Measurements from ENCODE around the gene PKDCC.

Gene PKDCC

DNA sequence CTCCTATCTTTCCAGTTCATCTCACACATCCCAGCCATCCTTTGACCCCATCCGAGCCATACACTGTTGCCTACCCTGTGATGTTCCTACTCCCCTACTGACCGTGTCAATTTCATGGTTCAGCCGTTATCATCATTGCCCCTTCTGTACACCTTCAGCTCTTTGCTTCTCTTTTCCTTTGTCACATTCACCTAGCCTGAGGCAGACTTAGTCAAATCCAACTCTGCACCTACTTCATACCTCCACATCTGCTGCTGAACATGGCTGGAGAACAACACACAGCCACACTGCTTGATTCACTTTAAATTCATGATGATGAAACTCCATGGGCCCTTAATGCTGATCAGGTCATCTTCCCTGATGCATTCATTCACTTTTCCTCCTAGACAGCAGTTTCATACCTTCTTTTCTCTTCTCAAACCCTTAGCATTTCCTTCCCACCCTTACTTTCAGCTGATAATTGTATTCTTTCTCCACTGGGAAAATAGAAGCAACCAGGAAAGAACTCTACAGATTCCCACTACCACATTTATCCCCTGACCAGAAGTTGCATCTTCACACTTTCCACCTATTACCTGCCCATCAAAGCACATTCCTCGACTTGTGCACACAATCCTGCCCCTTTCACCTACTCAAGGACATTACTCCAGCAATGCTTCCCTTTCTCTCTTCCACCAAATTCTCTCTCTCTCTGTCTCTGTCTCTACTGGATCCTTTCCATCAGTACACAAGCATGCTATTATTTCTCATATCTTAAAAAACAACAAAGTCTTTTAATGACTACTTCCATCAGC lies 59.6 kb downstream of the PKDCC start:
- no peak for ATAC-seq (replicated peaks)
- H3K36me3 Mint-ChIP-seq (ENCODE audit: insufficient read depth) = peaks cover 19% of the 10 kb centered on the region
- peaks cover 17 to 28% of the 10 kb centered on the region in 2 donors for H3K4me1 Mint-ChIP-seq (ENCODE audit: low read depth in 2 of 2)
- H3K9me3 Mint-ChIP-seq = no peaks in the 10 kb centered on the region
- no peak overlapping the region for H3K27ac Mint-ChIP-seq
- no peaks in the 10 kb centered on the region for H3K27me3 Mint-ChIP-seq
- no peak for DNase-seq
- H3K4me3 Mint-ChIP-seq = no peak overlapping the region
